Liver (tissue), 3 donors: ENCODE results near the gene ANP32A.

Experiments used
- ATF3 ChIP-seq: IDR thresholded peaks from 2 replicates; pipeline ENCODE4 v1.6.1; 2016; ENCODE audit warnings: antibody characterized with exemption
- YY1 ChIP-seq: IDR thresholded peaks from 2 replicates; pipeline ENCODE4 v1.6.1; 2016; ENCODE audit warnings: antibody characterized with exemption, mild to moderate bottlenecking
- TF ChIP-seq, protein P1 (sequence below): fragments of 150-350 bp; IDR thresholded peaks from 2 replicates; pipeline ENCODE4 v1.5.1; 2017; ENCODE audit warnings: improper control_type of control experiment, low read depth, low read length; ENCODE audit not compliant: missing input control
- donor health status: healthy.
- donor health status: healthy.

DNA sequence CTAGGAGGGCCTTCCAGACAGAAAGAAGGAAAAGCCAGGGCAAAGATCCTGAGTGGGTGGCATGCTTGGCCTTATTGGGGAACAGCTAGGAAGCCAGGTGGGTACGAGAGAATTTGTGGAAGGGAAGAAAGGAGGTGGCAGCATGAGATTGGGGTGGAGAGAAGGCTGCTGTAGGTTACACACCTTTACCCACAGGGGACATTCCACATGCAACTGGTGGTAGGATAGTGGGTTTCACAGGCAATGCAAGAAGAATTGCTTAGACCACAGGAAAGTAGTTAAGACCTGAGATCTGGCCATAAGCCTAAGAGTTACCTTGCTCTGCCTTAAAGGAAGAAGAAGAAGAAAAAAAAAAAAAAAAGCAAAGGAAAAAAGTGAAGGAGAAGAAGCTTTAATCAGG lies 19.8 kb downstream of the ANP32A start:
- TF ChIP-seq, protein P1, sequence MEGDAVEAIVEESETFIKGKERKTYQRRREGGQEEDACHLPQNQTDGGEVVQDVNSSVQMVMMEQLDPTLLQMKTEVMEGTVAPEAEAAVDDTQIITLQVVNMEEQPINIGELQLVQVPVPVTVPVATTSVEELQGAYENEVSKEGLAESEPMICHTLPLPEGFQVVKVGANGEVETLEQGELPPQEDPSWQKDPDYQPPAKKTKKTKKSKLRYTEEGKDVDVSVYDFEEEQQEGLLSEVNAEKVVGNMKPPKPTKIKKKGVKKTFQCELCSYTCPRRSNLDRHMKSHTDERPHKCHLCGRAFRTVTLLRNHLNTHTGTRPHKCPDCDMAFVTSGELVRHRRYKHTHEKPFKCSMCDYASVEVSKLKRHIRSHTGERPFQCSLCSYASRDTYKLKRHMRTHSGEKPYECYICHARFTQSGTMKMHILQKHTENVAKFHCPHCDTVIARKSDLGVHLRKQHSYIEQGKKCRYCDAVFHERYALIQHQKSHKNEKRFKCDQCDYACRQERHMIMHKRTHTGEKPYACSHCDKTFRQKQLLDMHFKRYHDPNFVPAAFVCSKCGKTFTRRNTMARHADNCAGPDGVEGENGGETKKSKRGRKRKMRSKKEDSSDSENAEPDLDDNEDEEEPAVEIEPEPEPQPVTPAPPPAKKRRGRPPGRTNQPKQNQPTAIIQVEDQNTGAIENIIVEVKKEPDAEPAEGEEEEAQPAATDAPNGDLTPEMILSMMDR, result no peak
- TF ChIP-seq YY1 (no peak), ATF3 (no peak)
